HK-2 (cell line): ENCODE measurements around the gene BLZF1.
"Not testable (repeated sequence)": the region's sequence is repeated elsewhere in the genome, so short reads cannot be mapped to it uniquely, and the experiment has no call there.

Experiments used
- DNase-seq: peaks from one replicate; pipeline ENCODE4 v3.0.0-alpha.2; 2018; ENCODE audit not compliant: unreplicated experiment

The BLZF1 gene

DNA sequence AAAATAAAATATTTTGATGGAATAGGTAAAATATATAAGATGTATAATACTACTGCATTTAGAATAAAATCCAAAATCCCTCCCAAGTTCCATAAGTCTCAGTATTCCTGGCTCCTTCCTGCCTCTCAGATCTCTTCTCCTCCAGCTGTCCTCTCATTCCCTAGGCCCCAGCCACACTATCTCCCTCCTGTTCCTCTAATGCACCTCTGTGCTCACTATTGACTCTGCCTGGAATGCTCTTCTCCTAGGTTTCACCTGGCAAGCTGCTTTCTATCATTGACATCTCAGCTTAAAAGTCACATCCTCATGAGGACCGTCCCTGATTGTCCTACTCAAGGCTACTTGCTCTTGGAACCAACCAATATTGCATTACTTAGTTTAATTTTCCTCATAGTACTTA, 7.6 kb upstream of the BLZF1 start:
- no peak for DNase-seq

- no peak for DNase-seq
These were observed 6.7 kb upstream of the BLZF1 start for GRCh38 chr1:169361281-169361680.

- peak; percentile 41 for DNase-seq
These were observed 4.8 kb upstream of the BLZF1 start for GRCh38 chr1:169363046-169363730.

GRCh38 chr1:169364948-169365347, 3.0 kb upstream of the BLZF1 start:
- no peak for DNase-seq

- no peak for DNase-seq
These were observed 804 bp upstream of the BLZF1 start for GRCh38 chr1:169367096-169367685.

DNA sequence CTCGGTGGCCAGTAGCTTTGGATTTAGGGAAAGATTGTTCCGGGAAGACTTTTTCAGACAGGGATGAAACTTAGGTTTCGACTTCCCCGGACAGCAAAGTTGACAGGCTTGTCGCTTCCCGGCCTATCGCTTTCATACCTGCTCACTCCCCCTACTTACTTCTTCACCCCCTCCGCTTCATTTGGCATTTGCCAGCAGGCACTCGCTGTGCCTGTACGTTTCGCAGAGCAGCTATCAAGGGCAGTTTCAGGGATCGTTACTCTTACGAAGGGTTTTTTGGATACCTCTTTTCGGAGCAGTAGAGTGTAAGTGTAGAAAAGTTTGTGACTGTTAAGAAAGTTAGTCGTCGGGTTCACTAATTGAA, 393 bp downstream of the BLZF1 start:
- no peak for DNase-seq

GRCh38 chr1:169371404-169371803, 3.4 kb downstream of the BLZF1 start:
- no peak for DNase-seq

GRCh38 chr1:169381162-169381561, 13.2 kb downstream of the BLZF1 start:
- DNase-seq = no peak

DNA sequence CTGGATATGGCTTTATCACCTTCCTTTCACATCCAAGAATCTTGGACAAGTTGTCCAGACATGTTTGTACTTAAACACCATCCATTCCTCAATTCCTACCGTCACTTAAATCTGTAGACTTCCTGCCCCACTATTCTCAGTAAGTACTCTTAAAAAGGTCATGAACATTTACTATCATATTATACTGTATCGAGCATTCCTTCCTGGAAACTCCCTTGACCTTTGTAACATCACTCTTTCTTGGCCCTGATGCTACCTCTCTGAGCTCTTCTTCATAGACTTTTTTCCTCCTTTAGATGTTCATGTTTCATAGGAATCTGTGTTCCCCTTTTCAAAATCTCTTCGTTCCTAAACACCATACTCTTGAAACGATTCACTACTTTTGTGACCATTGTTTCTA, 15.5 kb downstream of the BLZF1 start:
- no peak for DNase-seq

GRCh38 chr1:169387399-169387798, 19.4 kb downstream of the BLZF1 start:
- DNase-seq = no peak

DNA sequence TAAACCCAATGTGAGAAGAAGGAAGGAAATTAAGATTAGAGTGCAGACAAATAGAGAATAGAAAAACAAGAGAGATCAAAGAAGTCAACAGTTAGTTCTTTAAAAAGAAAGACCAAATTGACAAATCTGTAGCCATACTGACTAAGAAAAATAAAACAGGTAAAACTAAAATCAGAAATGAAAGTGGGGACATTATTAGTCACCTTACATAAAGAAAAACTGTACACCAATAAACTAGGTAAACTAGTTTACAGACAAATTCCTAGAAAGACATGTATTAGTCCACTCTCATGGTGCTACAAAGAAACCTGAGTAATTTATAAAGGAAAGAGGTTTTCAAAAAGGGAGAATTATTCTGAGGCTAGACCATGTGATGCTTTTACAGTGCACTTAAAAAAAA, 22.3 kb downstream of the BLZF1 start:
- no peak for DNase-seq

DNA sequence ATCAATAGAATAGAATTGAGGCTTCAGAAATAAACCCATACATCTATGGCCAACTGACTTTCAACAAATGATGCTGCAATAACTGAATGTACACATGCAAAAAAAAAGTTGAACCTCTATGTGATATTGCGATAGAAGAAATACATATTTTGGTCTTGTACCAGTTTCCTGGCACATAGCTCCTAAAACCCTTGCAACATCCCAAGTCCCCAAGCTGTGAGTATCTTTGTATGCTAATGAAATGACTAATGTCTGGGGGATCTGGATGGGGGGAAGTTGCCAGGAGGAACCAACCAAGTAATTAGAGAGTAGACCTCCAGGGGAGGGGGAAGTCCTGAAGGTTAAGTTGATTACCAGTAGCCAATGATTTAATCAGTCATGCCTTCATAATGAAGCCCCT, 24.4 kb downstream of the BLZF1 start:
- no peak for DNase-seq

- DNase-seq = no peak
These were observed 28.0 kb downstream of the BLZF1 start for GRCh38 chr1:169395955-169396354.

GRCh38 chr1:169402578-169402977, 34.6 kb downstream of the BLZF1 start:
- not testable (repeated sequence) for DNase-seq

GRCh38 chr1:169408340-169408739, 40.3 kb downstream of the BLZF1 start:
- not testable (repeated sequence) for DNase-seq

GRCh38 chr1:169414952-169415351, 47.0 kb downstream of the BLZF1 start:
- DNase-seq = no peak

DNA sequence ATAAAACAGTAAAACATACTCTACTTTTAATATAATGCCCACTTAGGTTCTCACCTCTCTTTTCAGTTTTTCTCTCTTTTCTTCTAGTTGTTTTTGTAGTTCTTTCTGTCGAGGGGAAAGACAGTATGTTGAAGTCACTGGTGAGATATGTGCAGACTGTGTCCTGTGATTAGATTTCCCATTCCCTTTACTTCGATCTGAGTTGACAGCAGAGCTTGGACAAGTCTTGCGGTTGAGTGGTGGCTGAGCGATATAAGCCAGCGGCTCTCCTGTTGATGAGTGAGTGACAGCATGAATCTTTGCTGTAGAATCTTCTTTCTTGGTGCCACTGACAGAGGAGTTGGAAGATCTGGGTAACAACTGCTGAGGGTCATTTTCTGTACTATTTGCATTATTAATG, 53.3 kb downstream of the BLZF1 start:
- no peak for DNase-seq

GRCh38 chr1:169426174-169426705, 58.2 kb downstream of the BLZF1 start:
- DNase-seq = no peak

GRCh38 chr1:169427081-169427641, 59.2 kb downstream of the BLZF1 start, which contains the start of gene CCDC181:
Gene CCDC181 (minus strand): TSS chr1:169427474. CDS start chr1:169424927, 2,547 bp downstream.
- DNase-seq = peak; percentile 28
